RWPE2 (cell line): ENCODE results near the gene FAM13C.

Experiments used
- ATAC-seq: fragments of 200-7000 bp; cut with Tn5 transposase; 3 replicates; pipeline ENCODE4 v1.9.1; 2021; ENCODE audit warnings: low read depth
- DNase-seq: peaks from one replicate; pipeline ENCODE4 v3.0.0-alpha.2; 2020; ENCODE audit warnings: low spot score
- H3K27ac ChIP-seq: fragments of 450-650 bp; 2 replicates; pipeline ENCODE4 v1.5.1; 2017; ENCODE audit warnings: mild to moderate bottlenecking; ENCODE audit not compliant: poor library complexity, severe bottlenecking
- H3K27me3 ChIP-seq: fragments of 250-450 bp; sonication (Bioruptor Pico); 2 replicates; pipeline ENCODE4 v1.5.1; 2021; ENCODE audit warnings: mild to moderate bottlenecking, moderate library complexity; ENCODE audit not compliant: insufficient read depth, poor library complexity, severe bottlenecking
- H3K36me3 ChIP-seq: fragments of 250-450 bp; sonication (Bioruptor Pico); 2 replicates; pipeline ENCODE4 v1.5.1; 2020; ENCODE audit warnings: low read depth, mild to moderate bottlenecking, moderate library complexity
- H3K4me1 ChIP-seq: fragments of 250-450 bp; sonication (Bioruptor Pico); 2 replicates; pipeline ENCODE4 v1.5.1; 2021; ENCODE audit warnings: mild to moderate bottlenecking, moderate library complexity; ENCODE audit not compliant: insufficient read depth, poor library complexity, severe bottlenecking
- H3K4me3 ChIP-seq: fragments of 250-450 bp; sonication (Bioruptor Pico); 2 replicates; pipeline ENCODE4 v1.5.1; 2021; ENCODE audit warnings: mild to moderate bottlenecking, moderate library complexity; ENCODE audit not compliant: severe bottlenecking
- H3K9me3 ChIP-seq: fragments of 250-450 bp; sonication (Bioruptor Pico); 2 replicates; pipeline ENCODE4 v1.5.1; 2021; ENCODE audit warnings: mild to moderate bottlenecking, moderate library complexity; ENCODE audit not compliant: severe bottlenecking
- CTCF ChIP-seq: fragments of 450-650 bp; IDR thresholded peaks from one replicate; pipeline ENCODE4 v1.5.1; 2017; ENCODE audit warnings: mild to moderate bottlenecking, moderate library complexity; ENCODE audit not compliant: poor library complexity, severe bottlenecking

FAM13C gene

DNA sequence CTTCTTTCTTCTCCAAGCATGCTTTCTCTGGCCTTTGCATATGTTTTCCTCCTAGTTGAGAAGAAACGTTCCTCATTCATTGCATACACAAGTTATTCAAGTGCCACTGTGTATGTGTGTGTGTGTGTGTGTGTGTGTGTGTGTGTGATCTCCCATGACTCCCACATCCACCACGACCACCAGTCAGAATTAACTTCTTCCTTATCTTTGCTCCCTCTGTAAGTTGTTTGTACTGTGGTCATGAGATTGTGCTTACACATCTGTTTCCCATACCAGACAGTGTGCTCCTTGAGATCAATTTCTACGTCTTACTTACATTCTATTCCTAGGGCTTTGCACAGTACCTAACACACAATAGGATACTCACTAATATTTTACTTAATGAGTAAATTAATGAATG lies 22.4 kb upstream of the FAM13C start:
- Histone ChIP-seq H3K36me3 (no peaks in the 10 kb centered on the region), H3K4me1 (peaks cover 9% of the 10 kb centered on the region), H3K9me3 (no peaks in the 10 kb centered on the region), H3K4me3 (no peak overlapping the region), H3K27ac (no peak overlapping the region), H3K27me3 (no peaks in the 10 kb centered on the region)
- DNase-seq (no peak), ATAC-seq (no peak)
- TF ChIP-seq CTCF = no peak

DNA sequence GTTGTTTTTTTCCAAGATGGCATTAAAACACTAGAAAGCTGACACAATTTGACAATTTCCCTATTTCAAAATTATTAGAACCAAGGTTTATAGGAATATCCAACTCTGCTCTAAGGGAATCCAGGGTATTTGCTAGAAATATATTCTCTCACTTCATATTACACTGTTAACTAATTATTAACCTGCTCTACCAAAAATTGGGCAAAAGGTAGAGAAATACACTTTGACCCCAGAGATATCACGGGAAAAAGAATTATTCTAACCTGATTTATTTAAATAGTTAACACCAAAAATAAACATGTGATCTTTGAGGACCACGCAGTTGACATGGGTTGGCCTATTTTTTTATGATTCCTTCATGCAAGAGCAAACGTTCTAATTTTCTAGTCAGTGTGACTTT lies 21.6 kb upstream of the FAM13C start:
- H3K27me3 ChIP-seq = no peaks in the 10 kb centered on the region
- no peaks in the 10 kb centered on the region for H3K36me3 ChIP-seq
- ATAC-seq (no peak), DNase-seq (no peak)
- no peak for TF ChIP-seq CTCF
- no peak overlapping the region for H3K27ac ChIP-seq
- H3K9me3 ChIP-seq = no peaks in the 10 kb centered on the region
- peaks cover 9% of the 10 kb centered on the region for H3K4me1 ChIP-seq
- H3K4me3 ChIP-seq = no peak overlapping the region

GRCh38 chr10:59383436-59383835 lies 21.1 kb upstream of the FAM13C start:
- H3K36me3 ChIP-seq = no peaks in the 10 kb centered on the region
- H3K9me3 ChIP-seq = no peaks in the 10 kb centered on the region
- H3K4me3 ChIP-seq = no peak overlapping the region
- TF ChIP-seq CTCF = no peak
- H3K4me1 ChIP-seq = peaks cover 9% of the 10 kb centered on the region
- DNase-seq (no peak), ATAC-seq (no peak)
- H3K27ac ChIP-seq = no peak overlapping the region
- no peaks in the 10 kb centered on the region for H3K27me3 ChIP-seq

DNA sequence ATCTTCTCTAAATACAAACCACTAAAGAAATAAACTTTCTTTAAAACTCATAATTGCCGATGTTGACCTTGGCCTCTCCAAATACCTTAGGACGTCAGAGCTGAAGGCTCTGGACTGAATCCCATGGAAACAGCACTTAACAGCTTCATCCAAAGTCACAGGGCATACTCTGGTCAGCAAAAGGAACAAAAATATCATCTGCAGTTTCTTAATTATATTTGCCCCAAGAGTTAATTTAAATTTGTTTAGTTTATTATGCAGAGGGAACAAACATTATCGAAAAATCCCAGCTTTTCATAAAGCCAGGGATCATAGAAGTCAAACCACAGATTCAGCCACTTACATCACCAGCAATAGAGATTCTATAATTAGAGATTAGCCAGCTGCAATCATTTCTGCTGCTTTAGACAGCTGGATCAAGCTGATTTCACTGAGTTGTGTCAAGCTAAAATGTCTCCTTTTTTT lies 20.5 kb upstream of the FAM13C start:
- H3K4me3 ChIP-seq = no peak overlapping the region
- no peak overlapping the region for H3K27ac ChIP-seq
- no peak for TF ChIP-seq CTCF
- DNase-seq (no peak), ATAC-seq (no peak)
- peaks cover 4% of the 10 kb centered on the region for H3K4me1 ChIP-seq
- no peaks in the 10 kb centered on the region for H3K36me3 ChIP-seq
- H3K9me3 ChIP-seq = no peaks in the 10 kb centered on the region
- H3K27me3 ChIP-seq = no peaks in the 10 kb centered on the region

- Histone ChIP-seq H3K9me3 (no peaks in the 10 kb centered on the region), H3K36me3 (no peaks in the 10 kb centered on the region), H3K4me3 (no peak overlapping the region), H3K4me1 (no peaks in the 10 kb centered on the region), H3K27me3 (peaks cover 3% of the 10 kb centered on the region), H3K27ac (no peak overlapping the region)
- TF ChIP-seq CTCF = no peak
- ATAC-seq (no peak), DNase-seq (no peak)
Measured at GRCh38 chr10:59381687-59382086, 19.3 kb upstream of the FAM13C start.
